Measurements from ENCODE around the gene NOC4L. TPM values are rescaled to one million over a fixed set of nuclear protein-coding genes. Genes with fewer than 3 reads are reported as not detected.

The NOC4L gene
- total and polyA plus RNA-seq, 10 donors = 8.3 to 38.6 (median 16.4) TPM

GRCh38 chr12:132173135-132174014, 29.1 kb downstream of the NOC4L start:
- intact Hi-C loops (cut with DNase I; ENCODE audit: low total_unique reads) = no loop called here
- H3K4me3 ChIP-seq = no peak overlapping the region
- H3K27me3 ChIP-seq (replicated peaks in 1 of 7) = peaks cover 0 to 93% (median 53%) of the 10 kb centered on the region in 7 donors
- H3K9me3 ChIP-seq = no peaks in the 10 kb centered on the region
- no peaks in the 10 kb centered on the region for H3K36me3 ChIP-seq
- peaks cover 0 to 22% (median 4%) of the 10 kb centered on the region in 6 donors for H3K4me1 ChIP-seq
- H3K27ac ChIP-seq = no peak overlapping the region
- WGBS, 5 donors = 48 to 60% (median 53%) methylated on average over 31 to 35 of the region's 35 CpGs
- peak; percentile 45 for DNase-seq
- TF ChIP-seq POLR2AphosphoS5 (IDR thresholded peaks at IDR 0.05) = no peak
- no peak for TF ChIP-seq POLR2A (IDR thresholded peaks at IDR 0.05)
- TF ChIP-seq, protein P1, sequence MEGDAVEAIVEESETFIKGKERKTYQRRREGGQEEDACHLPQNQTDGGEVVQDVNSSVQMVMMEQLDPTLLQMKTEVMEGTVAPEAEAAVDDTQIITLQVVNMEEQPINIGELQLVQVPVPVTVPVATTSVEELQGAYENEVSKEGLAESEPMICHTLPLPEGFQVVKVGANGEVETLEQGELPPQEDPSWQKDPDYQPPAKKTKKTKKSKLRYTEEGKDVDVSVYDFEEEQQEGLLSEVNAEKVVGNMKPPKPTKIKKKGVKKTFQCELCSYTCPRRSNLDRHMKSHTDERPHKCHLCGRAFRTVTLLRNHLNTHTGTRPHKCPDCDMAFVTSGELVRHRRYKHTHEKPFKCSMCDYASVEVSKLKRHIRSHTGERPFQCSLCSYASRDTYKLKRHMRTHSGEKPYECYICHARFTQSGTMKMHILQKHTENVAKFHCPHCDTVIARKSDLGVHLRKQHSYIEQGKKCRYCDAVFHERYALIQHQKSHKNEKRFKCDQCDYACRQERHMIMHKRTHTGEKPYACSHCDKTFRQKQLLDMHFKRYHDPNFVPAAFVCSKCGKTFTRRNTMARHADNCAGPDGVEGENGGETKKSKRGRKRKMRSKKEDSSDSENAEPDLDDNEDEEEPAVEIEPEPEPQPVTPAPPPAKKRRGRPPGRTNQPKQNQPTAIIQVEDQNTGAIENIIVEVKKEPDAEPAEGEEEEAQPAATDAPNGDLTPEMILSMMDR (IDR thresholded peaks at IDR 0.05 in 8 of 11, conservative IDR thresholded peaks at IDR 0.05 in 3 of 11) = no peak

DNA sequence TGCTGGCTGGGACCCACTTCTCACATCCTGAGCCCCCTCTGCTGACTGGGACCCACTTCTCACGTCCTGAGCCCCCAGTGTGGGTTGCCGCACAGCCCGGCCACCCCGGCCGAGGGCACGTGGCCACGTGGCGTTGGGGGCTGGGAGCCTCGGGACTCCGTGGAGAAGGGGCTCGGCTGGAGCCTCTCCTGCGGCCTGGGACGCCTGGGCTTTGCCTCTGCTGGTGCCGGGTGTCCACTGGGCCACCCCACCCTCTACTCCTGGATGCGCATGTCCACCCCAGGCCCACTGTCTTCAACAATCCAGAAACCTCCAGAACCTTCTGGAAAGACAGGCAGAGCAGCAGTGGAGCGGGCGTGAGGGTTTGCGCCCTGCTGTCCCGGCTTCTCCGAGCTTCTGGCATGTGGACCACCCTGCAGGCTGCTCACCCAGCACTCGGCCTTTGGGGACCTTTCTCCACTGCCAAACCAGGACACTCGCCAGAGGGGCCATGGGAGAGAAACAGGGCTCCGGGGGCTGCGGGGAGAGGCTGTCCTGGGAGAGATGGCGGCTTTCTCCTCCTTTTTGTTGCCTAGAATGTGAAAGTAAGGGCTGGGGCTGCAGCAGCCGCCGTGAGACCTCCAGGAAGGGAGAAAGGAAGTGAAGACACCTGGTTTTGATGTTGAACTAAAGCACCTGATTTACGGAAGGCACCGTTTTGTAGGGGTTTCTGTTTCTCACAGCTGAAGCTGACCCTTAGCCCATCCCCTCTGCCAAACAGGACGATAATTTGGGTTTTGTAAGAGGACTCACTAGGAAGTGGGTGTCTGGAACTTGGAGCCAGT, 30.0 kb downstream of the NOC4L start:
- H3K9me3 ChIP-seq = no peaks in the 10 kb centered on the region
- TF ChIP-seq, protein P1 (IDR thresholded peaks at IDR 0.05 in 8 of 11, conservative IDR thresholded peaks at IDR 0.05 in 3 of 11) = no peak
- TF ChIP-seq POLR2AphosphoS5 (IDR thresholded peaks at IDR 0.05) = no peak
- no peak for TF ChIP-seq POLR2A (IDR thresholded peaks at IDR 0.05)
- H3K4me1 ChIP-seq = peaks cover 0 to 30% (median 8%) of the 10 kb centered on the region in 6 donors
- no peaks in the 10 kb centered on the region for H3K36me3 ChIP-seq
- peak; percentile 65 for DNase-seq
- H3K27me3 ChIP-seq (replicated peaks in 1 of 7) = peaks cover 0 to 95% (median 50%) of the 10 kb centered on the region in 7 donors
- H3K4me3 ChIP-seq = no peak overlapping the region
- intact Hi-C loops (cut with DNase I; ENCODE audit: low total_unique reads) = no loop called here
- H3K27ac ChIP-seq = no peak overlapping the region
- 78 to 86% (median 81%) methylated on average over 19 to 30 of the region's 30 CpGs for WGBS, 5 donors

DNA sequence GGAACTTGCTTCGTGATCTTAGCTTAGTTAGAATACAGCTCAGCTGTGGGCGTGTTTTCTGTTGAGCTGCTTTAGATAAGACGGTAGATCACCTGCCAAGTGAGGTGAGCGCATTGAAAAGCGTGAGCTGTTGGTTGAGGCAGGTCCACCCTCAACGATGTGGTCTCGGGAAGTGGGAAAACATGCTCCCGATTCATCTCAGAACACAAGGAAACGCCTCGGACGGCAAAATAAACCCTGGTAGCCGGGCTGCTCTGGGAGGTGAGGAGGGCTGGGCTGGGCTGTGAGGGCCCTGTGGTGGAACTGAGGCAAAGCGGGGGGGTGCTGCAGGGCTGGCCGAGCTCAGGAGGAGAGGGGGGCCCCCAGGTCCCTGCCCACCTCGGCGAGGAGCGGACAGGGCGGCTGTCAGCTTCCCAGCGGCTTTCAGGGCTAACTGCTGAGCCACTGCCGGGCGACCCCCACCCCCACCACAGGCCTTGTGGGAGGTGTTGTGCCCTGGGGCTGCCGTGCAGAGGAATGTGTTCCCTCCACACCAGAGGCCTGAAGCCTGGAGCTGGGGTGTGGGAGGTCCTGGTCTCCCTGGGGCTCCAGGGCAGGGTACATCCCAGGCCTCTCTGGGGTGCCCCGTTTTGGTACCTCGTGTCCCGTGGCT, 30.7 kb downstream of the NOC4L start:
- intact Hi-C loops (cut with DNase I; ENCODE audit: low total_unique reads) = no loop called here
- WGBS, 5 donors = 75 to 83% (median 80%) methylated on average over 18 to 25 of the region's 25 CpGs
- Histone ChIP-seq H3K27ac (no peak overlapping the region), H3K27me3 (replicated peaks in 1 of 7) (peaks cover 0 to 95% (median 49%) of the 10 kb centered on the region in 7 donors), H3K36me3 (no peaks in the 10 kb centered on the region), H3K9me3 (no peaks in the 10 kb centered on the region), H3K4me1 (peaks cover 0 to 30% (median 8%) of the 10 kb centered on the region in 6 donors), H3K4me3 (no peak overlapping the region)
- TF ChIP-seq, protein P1 (IDR thresholded peaks at IDR 0.05 in 8 of 11, conservative IDR thresholded peaks at IDR 0.05 in 3 of 11) = no peak
- TF ChIP-seq POLR2AphosphoS5 (IDR thresholded peaks at IDR 0.05) (no peak), POLR2A (IDR thresholded peaks at IDR 0.05) (no peak)
- peak; percentile 52 for DNase-seq

Data from spleen (tissue), 11 donors.